HUES48 (cell line): Measurements from ENCODE around the gene PSTK.
A peak's percentile ranks its signal among the peaks of the same experiment; 100 is the strongest.

Source experiments
- H3K27ac ChIP-seq: one replicate; pipeline ENCODE4 v1.7.0; 2013; ENCODE audit warnings: low read depth, low read length, inconsistent platforms
- H3K27me3 ChIP-seq: 2 replicates; pipeline ENCODE4 v1.6.1; 2013; ENCODE audit warnings: mild to moderate bottlenecking, low read length; ENCODE audit not compliant: control insufficient read depth, insufficient read depth
- H3K36me3 ChIP-seq: 2 replicates; pipeline ENCODE4 v1.6.1; 2013; ENCODE audit warnings: low read length; ENCODE audit not compliant: control insufficient read depth, insufficient read depth
- H3K4me1 ChIP-seq: 2 replicates; pipeline ENCODE4 v1.6.1; 2013; ENCODE audit warnings: mild to moderate bottlenecking, low read length; ENCODE audit not compliant: control insufficient read depth, insufficient read depth
- H3K4me3 ChIP-seq: 2 replicates; pipeline ENCODE4 v1.5.1; 2013; ENCODE audit warnings: mild to moderate bottlenecking, low read depth, low read length
- H3K9ac ChIP-seq: 2 replicates; pipeline ENCODE4 v1.6.1; 2013; ENCODE audit warnings: mild to moderate bottlenecking, low read depth, low read length, moderate library complexity
- H3K9me3 ChIP-seq: 2 replicates; pipeline ENCODE4 v1.6.1; 2013; ENCODE audit warnings: low read length; ENCODE audit not compliant: control insufficient read depth, insufficient read depth

Gene PSTK

GRCh38 chr10:122962405-122962804, 17.8 kb upstream of the PSTK start:
- Histone ChIP-seq H3K27ac (no peak overlapping the region), H3K4me1 (no peaks in the 10 kb centered on the region), H3K9me3 (peaks cover 19% of the 10 kb centered on the region), H3K9ac (no peak overlapping the region), H3K4me3 (no peak overlapping the region), H3K36me3 (no peaks in the 10 kb centered on the region), H3K27me3 (peaks cover 1% of the 10 kb centered on the region; the same call in 1 of the 2 replicates)

- no peaks in the 10 kb centered on the region for H3K27me3 ChIP-seq
- no peaks in the 10 kb centered on the region for H3K4me1 ChIP-seq
- H3K9me3 ChIP-seq = peaks cover 25% of the 10 kb centered on the region
- H3K36me3 ChIP-seq = no peaks in the 10 kb centered on the region
- H3K4me3 ChIP-seq = no peak overlapping the region
- no peak overlapping the region for H3K9ac ChIP-seq
- no peak overlapping the region for H3K27ac ChIP-seq
Measured at GRCh38 chr10:122966879-122967278, 13.3 kb upstream of the PSTK start.

- no peaks in the 10 kb centered on the region for H3K27me3 ChIP-seq
- H3K4me3 ChIP-seq = no peak overlapping the region
- H3K4me1 ChIP-seq = no peaks in the 10 kb centered on the region
- H3K9me3 ChIP-seq = peaks cover 25% of the 10 kb centered on the region
- H3K9ac ChIP-seq = no peak overlapping the region
- no peak overlapping the region for H3K27ac ChIP-seq
- H3K36me3 ChIP-seq = no peaks in the 10 kb centered on the region
Measured at GRCh38 chr10:122968698-122969097, 11.5 kb upstream of the PSTK start.

- H3K36me3 ChIP-seq = no peaks in the 10 kb centered on the region
- no peaks in the 10 kb centered on the region for H3K4me1 ChIP-seq
- no peaks in the 10 kb centered on the region for H3K9me3 ChIP-seq
- H3K9ac ChIP-seq = no peak overlapping the region
- H3K27me3 ChIP-seq = no peaks in the 10 kb centered on the region
- no peak overlapping the region for H3K4me3 ChIP-seq
- H3K27ac ChIP-seq = no peak overlapping the region
Measured at GRCh38 chr10:122974023-122974422, 6.2 kb upstream of the PSTK start.

GRCh38 chr10:122974543-122975064, 5.6 kb upstream of the PSTK start:
- H3K4me3 ChIP-seq = no peak overlapping the region
- H3K36me3 ChIP-seq = no peaks in the 10 kb centered on the region
- H3K9ac ChIP-seq = no peak overlapping the region
- H3K27ac ChIP-seq = no peak overlapping the region
- peaks cover 2% of the 10 kb centered on the region; the same call in 1 of the 2 replicates for H3K4me1 ChIP-seq
- H3K9me3 ChIP-seq = no peaks in the 10 kb centered on the region
- no peaks in the 10 kb centered on the region for H3K27me3 ChIP-seq

- Histone ChIP-seq H3K4me3 (peak overlapping the region; percentile 100), H3K27ac (no peak overlapping the region), H3K9ac (no peak overlapping the region), H3K4me1 (peaks cover 15% of the 10 kb centered on the region), H3K27me3 (no peaks in the 10 kb centered on the region), H3K9me3 (no peaks in the 10 kb centered on the region), H3K36me3 (peaks cover 7% of the 10 kb centered on the region; the same call in 1 of the 2 replicates)
Measured at GRCh38 chr10:122981066-122981464, 864 bp downstream of the PSTK start.

- H3K4me1 ChIP-seq = peaks cover 15% of the 10 kb centered on the region
- no peak overlapping the region for H3K9ac ChIP-seq
- H3K4me3 ChIP-seq = no peak overlapping the region
- H3K9me3 ChIP-seq = no peaks in the 10 kb centered on the region
- peaks cover 12% of the 10 kb centered on the region; the same call in 1 of the 2 replicates for H3K36me3 ChIP-seq
- H3K27me3 ChIP-seq = no peaks in the 10 kb centered on the region
- no peak overlapping the region for H3K27ac ChIP-seq
Measured at GRCh38 chr10:122983898-122984297, 3.7 kb downstream of the PSTK start.

- peaks cover 12% of the 10 kb centered on the region; the same call in 1 of the 2 replicates for H3K36me3 ChIP-seq
- H3K27ac ChIP-seq = no peak overlapping the region
- H3K27me3 ChIP-seq = no peaks in the 10 kb centered on the region
Measured at GRCh38 chr10:122984708-122985107, 4.5 kb downstream of the PSTK start.

GRCh38 chr10:122986335-122986734, 6.1 kb downstream of the PSTK start:
- Histone ChIP-seq H3K9me3 (no peaks in the 10 kb centered on the region), H3K27ac (no peak overlapping the region), H3K4me1 (peaks cover 2% of the 10 kb centered on the region; the same call in 1 of the 2 replicates), H3K36me3 (peaks cover 20% of the 10 kb centered on the region; the same call in 1 of the 2 replicates), H3K9ac (no peak overlapping the region), H3K27me3 (no peaks in the 10 kb centered on the region), H3K4me3 (no peak overlapping the region)

More at GRCh38 chr10:122984708-122985107, 4.5 kb downstream of the PSTK start:
- H3K9me3 ChIP-seq = no peaks in the 10 kb centered on the region
- H3K4me3 ChIP-seq = no peak overlapping the region
- no peak overlapping the region for H3K9ac ChIP-seq
- peaks cover 12% of the 10 kb centered on the region for H3K4me1 ChIP-seq

- Histone ChIP-seq H3K4me3 (no peak overlapping the region), H3K9ac (no peak overlapping the region), H3K4me1 (no peaks in the 10 kb centered on the region), H3K27ac (no peak overlapping the region), H3K27me3 (no peaks in the 10 kb centered on the region), H3K36me3 (peaks cover 37% of the 10 kb centered on the region), H3K9me3 (no peaks in the 10 kb centered on the region)
Measured at GRCh38 chr10:122988501-122988900, 8.3 kb downstream of the PSTK start.

- Histone ChIP-seq H3K9ac (no peak overlapping the region), H3K27ac (no peak overlapping the region), H3K9me3 (no peaks in the 10 kb centered on the region), H3K4me1 (no peaks in the 10 kb centered on the region), H3K27me3 (no peaks in the 10 kb centered on the region), H3K36me3 (peaks cover 51% of the 10 kb centered on the region), H3K4me3 (no peak overlapping the region)
Measured at GRCh38 chr10:122990278-122990677, 10.1 kb downstream of the PSTK start.
